WTC11 (cell line): ENCODE measurements around the gene AIMP2. TPM values are rescaled to one million over a fixed set of nuclear protein-coding genes. Genes with fewer than 3 reads are reported as not detected.

Experiments used
- ATAC-seq: fragments of 200-7000 bp; cut with Tn5 transposase; 2 replicates; pipeline ENCODE4 v1.10.0; 2021; ENCODE audit warnings: mild to moderate bottlenecking, moderate library complexity
- CTCF ChIA-PET: fragments of 300-600 bp; sonication (Branson Sonifier 250); formaldehyde crosslinking; loops from one replicate; lab custom pipeline; 2021; ENCODE audit warnings: antibody characterized with exemption; lab: Charles Lee
- POLR2A ChIA-PET: fragments of 350-600 bp; sonication (Branson Sonifier 250); formaldehyde crosslinking; loops from one replicate; lab custom pipeline; 2021; ENCODE audit warnings: antibody characterized with exemption; lab: Charles Lee
- DNase-seq: peaks from one replicate; pipeline ENCODE4 v3.0.0; 2021; ENCODE audit warnings: low spot score
- H3K27ac Mint-ChIP-seq: 2 replicates; pipeline ENCODE4 v1.8.0; 2021; ENCODE audit warnings: mixed read lengths
- H3K27me3 Mint-ChIP-seq: 2 replicates; pipeline ENCODE4 v1.8.0; 2021; ENCODE audit warnings: low read depth, mild to moderate bottlenecking, moderate library complexity, mixed read lengths
- H3K36me3 Mint-ChIP-seq: 2 replicates; pipeline ENCODE4 v1.8.0; 2021; ENCODE audit warnings: mixed read lengths
- H3K4me1 Mint-ChIP-seq: 2 replicates; pipeline ENCODE4 v1.8.0; 2022; ENCODE audit warnings: mixed read lengths
- H3K4me3 Mint-ChIP-seq: 2 replicates; pipeline ENCODE4 v1.8.0; 2021; ENCODE audit warnings: mild to moderate bottlenecking, moderate library complexity, mixed read lengths
- H3K9me3 Mint-ChIP-seq: 2 replicates; pipeline ENCODE4 v1.8.0; 2021; ENCODE audit warnings: mixed read lengths
- CBFB ChIP-seq: sonication (generic); formaldehyde crosslinking; IDR thresholded peaks from 2 replicates; pipeline ENCODE4 v1.8.1; 2022; ENCODE audit warnings: mild to moderate bottlenecking, low read depth, missing genetic modification reagents
- CREB1 ChIP-seq: sonication (generic); formaldehyde crosslinking; IDR thresholded peaks from 2 replicates; pipeline ENCODE4 v1.8.0; 2023; ENCODE audit warnings: mild to moderate bottlenecking, missing genetic modification reagents
- EMX1 ChIP-seq: fragments of 250-450 bp; sonication (Bioruptor Pico); IDR thresholded peaks from 2 replicates; pipeline ENCODE4 v1.8.0; 2021; ENCODE audit warnings: mild to moderate bottlenecking
- FOXJ3 ChIP-seq: sonication (generic); formaldehyde crosslinking; IDR thresholded peaks from 2 replicates; pipeline ENCODE4 v1.9.0; 2021; ENCODE audit warnings: missing genetic modification reagents, mild to moderate bottlenecking, borderline replicate concordance
- GRHL2 ChIP-seq: fragments of 250-450 bp; sonication (Bioruptor Pico); IDR thresholded peaks from 2 replicates; pipeline ENCODE4 v1.8.0; 2022; ENCODE audit warnings: mild to moderate bottlenecking, moderate library complexity; ENCODE audit not compliant: insufficient replicate concordance, severe bottlenecking
- NFE2L1 ChIP-seq: sonication (generic); formaldehyde crosslinking; IDR thresholded peaks from 2 replicates; pipeline ENCODE4 v1.8.1; 2023; ENCODE audit warnings: missing genetic modification reagents
- NFYB ChIP-seq: sonication (generic); formaldehyde crosslinking; conservative IDR thresholded peaks from 2 replicates; pipeline ENCODE4 v1.8.0; 2022; ENCODE audit warnings: low read depth, missing genetic modification reagents
- NR2C2 ChIP-seq: sonication (generic); formaldehyde crosslinking; IDR thresholded peaks from 2 replicates; pipeline ENCODE4 v1.8.0; 2022; ENCODE audit warnings: mild to moderate bottlenecking, missing genetic modification reagents
- PRRX2 ChIP-seq: fragments of 250-450 bp; sonication (Bioruptor Pico); IDR thresholded peaks from 2 replicates; pipeline ENCODE4 v1.8.0; 2021; ENCODE audit warnings: mild to moderate bottlenecking
- SOX15 ChIP-seq: fragments of 250-450 bp; sonication (Bioruptor Pico); IDR thresholded peaks from 2 replicates; pipeline ENCODE4 v1.9.0; 2021; ENCODE audit warnings: mild to moderate bottlenecking
- TEAD4 ChIP-seq: sonication (generic); formaldehyde crosslinking; IDR thresholded peaks from 2 replicates; pipeline ENCODE4 v1.8.0; 2022; ENCODE audit warnings: mild to moderate bottlenecking, missing genetic modification reagents
- ZBTB21 ChIP-seq: sonication (generic); formaldehyde crosslinking; IDR thresholded peaks from 2 replicates; pipeline ENCODE4 v1.8.1; 2023; ENCODE audit warnings: mild to moderate bottlenecking, missing genetic modification reagents, borderline replicate concordance
- ZNF317 ChIP-seq: sonication (generic); formaldehyde crosslinking; IDR thresholded peaks from 2 replicates; pipeline ENCODE4 v1.8.1; 2023; ENCODE audit warnings: low read depth, mild to moderate bottlenecking, moderate library complexity, missing genetic modification reagents, borderline replicate concordance
- total RNA-seq: library from RNA; stranded (reverse); gene quantifications from 3 replicates; pipeline ENCODE4 v1.2.3, GENCODE V29; 2021
- TF ChIP-seq, protein P1 (sequence below): sonication (generic); formaldehyde crosslinking; IDR thresholded peaks from 2 replicates; pipeline ENCODE4 v1.8.1; 2023; ENCODE audit warnings: mild to moderate bottlenecking, missing genetic modification reagents
- TF ChIP-seq, protein P2 (sequence below): sonication (generic); formaldehyde crosslinking; IDR thresholded peaks from 2 replicates; pipeline ENCODE4 v1.8.1; 2023; ENCODE audit warnings: mild to moderate bottlenecking, missing genetic modification reagents
- TF ChIP-seq, protein P3 (sequence below): fragments of 250-450 bp; sonication (Bioruptor Pico); IDR thresholded peaks from 2 replicates; pipeline ENCODE4 v1.9.0; 2021; ENCODE audit warnings: mild to moderate bottlenecking
- TF ChIP-seq, protein P4 (sequence below): fragments of 250-450 bp; sonication (Bioruptor Pico); IDR thresholded peaks from 2 replicates; pipeline ENCODE4 v1.9.0; 2021; ENCODE audit warnings: moderate library complexity, mild to moderate bottlenecking, inconsistent platforms, borderline replicate concordance
- TF ChIP-seq, protein P5 (sequence below): sonication (generic); formaldehyde crosslinking; IDR thresholded peaks from 2 replicates; pipeline ENCODE4 v1.8.1; 2023; ENCODE audit warnings: mild to moderate bottlenecking, missing genetic modification reagents, moderate library complexity
- TF ChIP-seq, protein P6 (sequence below): sonication (generic); formaldehyde crosslinking; IDR thresholded peaks from 2 replicates; pipeline ENCODE4 v1.8.0; 2022; ENCODE audit warnings: mild to moderate bottlenecking, missing genetic modification reagents
- TF ChIP-seq, protein P7 (sequence below): fragments of 250-450 bp; sonication (Bioruptor Pico); IDR thresholded peaks from 2 replicates; pipeline ENCODE4 v1.9.0; 2021; ENCODE audit warnings: mild to moderate bottlenecking, borderline replicate concordance
- TF ChIP-seq, protein P8 (sequence below): fragments of 200-600 bp; IDR thresholded peaks from 2 replicates; pipeline ENCODE4 v1.8.0; 2022; ENCODE audit warnings: antibody characterized with exemption

The AIMP2 gene
- total RNA-seq, 1 experiment from 2014 or later, result 63.2 TPM

DNA sequence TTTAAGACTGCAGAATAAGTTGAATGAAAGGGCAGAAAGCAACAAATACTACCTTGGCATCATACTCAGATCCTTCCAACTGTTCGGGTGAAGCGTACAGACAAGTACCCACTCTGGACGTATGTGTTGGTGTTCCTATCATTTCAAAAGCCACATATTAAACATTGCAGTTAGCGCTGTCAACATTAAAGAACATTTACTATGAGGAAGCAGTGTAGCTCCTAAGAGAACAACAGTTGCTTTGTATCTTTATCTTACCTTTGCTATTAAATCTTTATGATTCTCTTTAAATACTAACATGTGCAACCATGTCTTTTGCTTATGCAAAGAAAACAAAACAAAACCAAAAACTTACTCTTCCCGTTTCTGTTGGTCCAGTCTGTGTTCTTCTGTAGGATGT lies 19.5 kb downstream of the AIMP2 start:
- H3K27me3 Mint-ChIP-seq, result no peaks in the 10 kb centered on the region
- ChIA-PET CTCF (no interaction called here), POLR2A (no interaction called here)
- ATAC-seq (no peak), DNase-seq (no peak)
- no peak overlapping the region for H3K4me3 Mint-ChIP-seq
- H3K9me3 Mint-ChIP-seq, result no peaks in the 10 kb centered on the region
- TF ChIP-seq ZNF317 (CRISPR knock-in tag) (no peak), NR2C2 (CRISPR knock-in tag) (no peak), SOX15 (CRISPR knock-in tag) (no peak), EMX1 (no peak)
- TF ChIP-seq, protein P1, sequence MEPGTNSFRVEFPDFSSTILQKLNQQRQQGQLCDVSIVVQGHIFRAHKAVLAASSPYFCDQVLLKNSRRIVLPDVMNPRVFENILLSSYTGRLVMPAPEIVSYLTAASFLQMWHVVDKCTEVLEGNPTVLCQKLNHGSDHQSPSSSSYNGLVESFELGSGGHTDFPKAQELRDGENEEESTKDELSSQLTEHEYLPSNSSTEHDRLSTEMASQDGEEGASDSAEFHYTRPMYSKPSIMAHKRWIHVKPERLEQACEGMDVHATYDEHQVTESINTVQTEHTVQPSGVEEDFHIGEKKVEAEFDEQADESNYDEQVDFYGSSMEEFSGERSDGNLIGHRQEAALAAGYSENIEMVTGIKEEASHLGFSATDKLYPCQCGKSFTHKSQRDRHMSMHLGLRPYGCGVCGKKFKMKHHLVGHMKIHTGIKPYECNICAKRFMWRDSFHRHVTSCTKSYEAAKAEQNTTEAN (CRISPR knock-in tag), result no peak
- TF ChIP-seq, protein P2, sequence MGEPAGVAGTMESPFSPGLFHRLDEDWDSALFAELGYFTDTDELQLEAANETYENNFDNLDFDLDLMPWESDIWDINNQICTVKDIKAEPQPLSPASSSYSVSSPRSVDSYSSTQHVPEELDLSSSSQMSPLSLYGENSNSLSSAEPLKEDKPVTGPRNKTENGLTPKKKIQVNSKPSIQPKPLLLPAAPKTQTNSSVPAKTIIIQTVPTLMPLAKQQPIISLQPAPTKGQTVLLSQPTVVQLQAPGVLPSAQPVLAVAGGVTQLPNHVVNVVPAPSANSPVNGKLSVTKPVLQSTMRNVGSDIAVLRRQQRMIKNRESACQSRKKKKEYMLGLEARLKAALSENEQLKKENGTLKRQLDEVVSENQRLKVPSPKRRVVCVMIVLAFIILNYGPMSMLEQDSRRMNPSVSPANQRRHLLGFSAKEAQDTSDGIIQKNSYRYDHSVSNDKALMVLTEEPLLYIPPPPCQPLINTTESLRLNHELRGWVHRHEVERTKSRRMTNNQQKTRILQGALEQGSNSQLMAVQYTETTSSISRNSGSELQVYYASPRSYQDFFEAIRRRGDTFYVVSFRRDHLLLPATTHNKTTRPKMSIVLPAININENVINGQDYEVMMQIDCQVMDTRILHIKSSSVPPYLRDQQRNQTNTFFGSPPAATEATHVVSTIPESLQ (CRISPR knock-in tag), result no peak
- TF ChIP-seq, protein P3, sequence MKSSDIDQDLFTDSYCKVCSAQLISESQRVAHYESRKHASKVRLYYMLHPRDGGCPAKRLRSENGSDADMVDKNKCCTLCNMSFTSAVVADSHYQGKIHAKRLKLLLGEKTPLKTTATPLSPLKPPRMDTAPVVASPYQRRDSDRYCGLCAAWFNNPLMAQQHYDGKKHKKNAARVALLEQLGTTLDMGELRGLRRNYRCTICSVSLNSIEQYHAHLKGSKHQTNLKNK, result no peak
- peaks cover 2% of the 10 kb centered on the region; the same call in 1 of the 2 replicates for H3K4me1 Mint-ChIP-seq
- no peak overlapping the region; the same call in 1 of the 2 replicates for H3K27ac Mint-ChIP-seq
- H3K36me3 Mint-ChIP-seq, result peaks cover 70% of the 10 kb centered on the region

DNA sequence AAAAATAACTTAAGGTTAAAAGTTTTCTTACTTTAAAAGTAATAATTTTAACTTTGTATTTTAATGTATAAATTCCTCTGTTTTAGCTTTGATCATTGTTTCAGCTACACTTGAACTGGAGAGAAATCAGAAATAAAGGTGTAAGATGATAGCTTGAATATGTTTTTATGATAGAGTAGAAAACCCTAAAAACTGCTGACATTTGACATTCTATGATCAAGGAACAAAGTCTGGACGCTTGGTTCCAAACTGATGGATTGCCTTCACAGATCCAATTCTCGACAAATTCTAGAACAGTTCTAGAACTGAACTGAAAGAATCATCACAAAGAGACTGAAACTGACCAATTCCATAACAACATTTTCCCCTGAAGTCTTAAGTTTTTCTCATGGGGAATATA lies 21.9 kb downstream of the AIMP2 start, which contains the start of gene ANKRD61:
Gene ANKRD61, plus strand, starts transcription at position 389 of the 400 bp plus-strand sequence. Its CDS starts 0 bp downstream, at position 389.
- Mint-ChIP-seq H3K4me3 (no peak within 1 kb of the TSS), H3K27me3 (no peaks in the 10 kb centered on the region), H3K36me3 (peaks cover 64% of the 10 kb centered on the region), H3K4me1 (peaks cover 2% of the 10 kb centered on the region; the same call in 1 of the 2 replicates), H3K9me3 (no peaks in the 10 kb centered on the region), H3K27ac (0 out of 2 replicates have a peak within 1 kb of the TSS, but pooled peaks have one; percentile 6)
- CTCF ChIA-PET, result interaction anchor here (1.4 kb wide), 1 partner anchor 174 kb away, joined by 3 read pairs; no protein-coding TSS in a partner anchor
- POLR2A ChIA-PET, result interaction anchor here (1.1 kb wide), 1 partner anchor 22 kb away, joined by 3 read pairs; the partner anchor contains the start of genes AIMP2 and PMS2
- no peak for ATAC-seq
- no peak for DNase-seq
- TF ChIP-seq SOX15 (CRISPR knock-in tag) (no peak), PRRX2 (no peak), NFYB (CRISPR knock-in tag) (no peak), ZNF317 (CRISPR knock-in tag) (no peak), FOXJ3 (CRISPR knock-in tag) (no peak), NFE2L1 (CRISPR knock-in tag) (no peak), GRHL2 (CRISPR knock-in tag) (no peak), TEAD4 (CRISPR knock-in tag) (no peak), CREB1 (CRISPR knock-in tag) (no peak), CBFB (no peak), ZBTB21 (CRISPR knock-in tag) (no peak)
- TF ChIP-seq, protein P4, sequence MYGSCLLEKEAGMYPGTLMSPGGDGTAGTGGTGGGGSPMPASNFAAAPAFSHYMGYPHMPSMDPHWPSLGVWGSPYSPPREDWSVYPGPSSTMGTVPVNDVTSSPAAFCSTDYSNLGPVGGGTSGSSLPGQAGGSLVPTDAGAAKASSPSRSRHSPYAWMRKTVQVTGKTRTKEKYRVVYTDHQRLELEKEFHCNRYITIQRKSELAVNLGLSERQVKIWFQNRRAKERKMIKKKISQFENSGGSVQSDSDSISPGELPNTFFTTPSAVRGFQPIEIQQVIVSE, result no peak
- TF ChIP-seq, protein P5, sequence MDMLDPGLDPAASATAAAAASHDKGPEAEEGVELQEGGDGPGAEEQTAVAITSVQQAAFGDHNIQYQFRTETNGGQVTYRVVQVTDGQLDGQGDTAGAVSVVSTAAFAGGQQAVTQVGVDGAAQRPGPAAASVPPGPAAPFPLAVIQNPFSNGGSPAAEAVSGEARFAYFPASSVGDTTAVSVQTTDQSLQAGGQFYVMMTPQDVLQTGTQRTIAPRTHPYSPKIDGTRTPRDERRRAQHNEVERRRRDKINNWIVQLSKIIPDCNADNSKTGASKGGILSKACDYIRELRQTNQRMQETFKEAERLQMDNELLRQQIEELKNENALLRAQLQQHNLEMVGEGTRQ (CRISPR knock-in tag), result no peak
- TF ChIP-seq, protein P1 (CRISPR knock-in tag), result no peak
- TF ChIP-seq, protein P6, sequence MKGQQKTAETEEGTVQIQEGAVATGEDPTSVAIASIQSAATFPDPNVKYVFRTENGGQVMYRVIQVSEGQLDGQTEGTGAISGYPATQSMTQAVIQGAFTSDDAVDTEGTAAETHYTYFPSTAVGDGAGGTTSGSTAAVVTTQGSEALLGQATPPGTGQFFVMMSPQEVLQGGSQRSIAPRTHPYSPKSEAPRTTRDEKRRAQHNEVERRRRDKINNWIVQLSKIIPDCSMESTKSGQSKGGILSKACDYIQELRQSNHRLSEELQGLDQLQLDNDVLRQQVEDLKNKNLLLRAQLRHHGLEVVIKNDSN, result no peak
- TF ChIP-seq, protein P7, sequence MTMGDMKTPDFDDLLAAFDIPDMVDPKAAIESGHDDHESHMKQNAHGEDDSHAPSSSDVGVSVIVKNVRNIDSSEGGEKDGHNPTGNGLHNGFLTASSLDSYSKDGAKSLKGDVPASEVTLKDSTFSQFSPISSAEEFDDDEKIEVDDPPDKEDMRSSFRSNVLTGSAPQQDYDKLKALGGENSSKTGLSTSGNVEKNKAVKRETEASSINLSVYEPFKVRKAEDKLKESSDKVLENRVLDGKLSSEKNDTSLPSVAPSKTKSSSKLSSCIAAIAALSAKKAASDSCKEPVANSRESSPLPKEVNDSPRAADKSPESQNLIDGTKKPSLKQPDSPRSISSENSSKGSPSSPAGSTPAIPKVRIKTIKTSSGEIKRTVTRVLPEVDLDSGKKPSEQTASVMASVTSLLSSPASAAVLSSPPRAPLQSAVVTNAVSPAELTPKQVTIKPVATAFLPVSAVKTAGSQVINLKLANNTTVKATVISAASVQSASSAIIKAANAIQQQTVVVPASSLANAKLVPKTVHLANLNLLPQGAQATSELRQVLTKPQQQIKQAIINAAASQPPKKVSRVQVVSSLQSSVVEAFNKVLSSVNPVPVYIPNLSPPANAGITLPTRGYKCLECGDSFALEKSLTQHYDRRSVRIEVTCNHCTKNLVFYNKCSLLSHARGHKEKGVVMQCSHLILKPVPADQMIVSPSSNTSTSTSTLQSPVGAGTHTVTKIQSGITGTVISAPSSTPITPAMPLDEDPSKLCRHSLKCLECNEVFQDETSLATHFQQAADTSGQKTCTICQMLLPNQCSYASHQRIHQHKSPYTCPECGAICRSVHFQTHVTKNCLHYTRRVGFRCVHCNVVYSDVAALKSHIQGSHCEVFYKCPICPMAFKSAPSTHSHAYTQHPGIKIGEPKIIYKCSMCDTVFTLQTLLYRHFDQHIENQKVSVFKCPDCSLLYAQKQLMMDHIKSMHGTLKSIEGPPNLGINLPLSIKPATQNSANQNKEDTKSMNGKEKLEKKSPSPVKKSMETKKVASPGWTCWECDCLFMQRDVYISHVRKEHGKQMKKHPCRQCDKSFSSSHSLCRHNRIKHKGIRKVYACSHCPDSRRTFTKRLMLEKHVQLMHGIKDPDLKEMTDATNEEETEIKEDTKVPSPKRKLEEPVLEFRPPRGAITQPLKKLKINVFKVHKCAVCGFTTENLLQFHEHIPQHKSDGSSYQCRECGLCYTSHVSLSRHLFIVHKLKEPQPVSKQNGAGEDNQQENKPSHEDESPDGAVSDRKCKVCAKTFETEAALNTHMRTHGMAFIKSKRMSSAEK (CRISPR knock-in tag), result no peak
- TF ChIP-seq, protein P8, sequence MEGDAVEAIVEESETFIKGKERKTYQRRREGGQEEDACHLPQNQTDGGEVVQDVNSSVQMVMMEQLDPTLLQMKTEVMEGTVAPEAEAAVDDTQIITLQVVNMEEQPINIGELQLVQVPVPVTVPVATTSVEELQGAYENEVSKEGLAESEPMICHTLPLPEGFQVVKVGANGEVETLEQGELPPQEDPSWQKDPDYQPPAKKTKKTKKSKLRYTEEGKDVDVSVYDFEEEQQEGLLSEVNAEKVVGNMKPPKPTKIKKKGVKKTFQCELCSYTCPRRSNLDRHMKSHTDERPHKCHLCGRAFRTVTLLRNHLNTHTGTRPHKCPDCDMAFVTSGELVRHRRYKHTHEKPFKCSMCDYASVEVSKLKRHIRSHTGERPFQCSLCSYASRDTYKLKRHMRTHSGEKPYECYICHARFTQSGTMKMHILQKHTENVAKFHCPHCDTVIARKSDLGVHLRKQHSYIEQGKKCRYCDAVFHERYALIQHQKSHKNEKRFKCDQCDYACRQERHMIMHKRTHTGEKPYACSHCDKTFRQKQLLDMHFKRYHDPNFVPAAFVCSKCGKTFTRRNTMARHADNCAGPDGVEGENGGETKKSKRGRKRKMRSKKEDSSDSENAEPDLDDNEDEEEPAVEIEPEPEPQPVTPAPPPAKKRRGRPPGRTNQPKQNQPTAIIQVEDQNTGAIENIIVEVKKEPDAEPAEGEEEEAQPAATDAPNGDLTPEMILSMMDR, result no peak
